Fibroblast of skin of left quadriceps (primary cell): Measurements from ENCODE around the gene NDUFB3.
"Not testable (repeated sequence)": the region's sequence is repeated elsewhere in the genome, so short reads cannot be mapped to it uniquely, and the experiment has no call there.

ENCODE experiments used
- DNase-seq, 2 experiments: peaks; one replicate each; pipeline ENCODE4 v3.0.0-alpha.2; 2013; ENCODE audit warnings: low read depth in 2 of 2

NDUFB3 gene

DNA sequence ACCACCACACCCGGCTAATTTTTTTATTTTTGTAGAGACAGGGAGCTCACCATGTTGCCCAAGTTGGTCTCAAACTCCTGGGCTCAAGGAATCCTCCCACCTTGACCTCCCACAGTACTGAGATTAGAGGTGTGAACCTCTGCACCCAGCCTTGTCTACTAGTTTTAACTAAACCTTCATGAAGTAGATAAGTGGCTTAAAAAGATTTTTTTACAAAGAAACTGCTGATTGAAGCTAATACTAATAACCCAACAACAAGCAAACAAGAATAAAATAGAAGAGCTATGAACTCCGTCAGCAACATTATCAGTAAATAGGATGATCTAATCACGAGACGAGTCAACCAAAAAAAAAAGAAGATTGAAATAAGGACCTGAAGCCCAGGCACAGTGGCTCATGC lies 18.8 kb downstream of the NDUFB3 start:
- DNase-seq, result no peak

- DNase-seq, result no peak
These were observed 21.8 kb downstream of the NDUFB3 start for GRCh38 chr2:201093573-201093972.

DNA sequence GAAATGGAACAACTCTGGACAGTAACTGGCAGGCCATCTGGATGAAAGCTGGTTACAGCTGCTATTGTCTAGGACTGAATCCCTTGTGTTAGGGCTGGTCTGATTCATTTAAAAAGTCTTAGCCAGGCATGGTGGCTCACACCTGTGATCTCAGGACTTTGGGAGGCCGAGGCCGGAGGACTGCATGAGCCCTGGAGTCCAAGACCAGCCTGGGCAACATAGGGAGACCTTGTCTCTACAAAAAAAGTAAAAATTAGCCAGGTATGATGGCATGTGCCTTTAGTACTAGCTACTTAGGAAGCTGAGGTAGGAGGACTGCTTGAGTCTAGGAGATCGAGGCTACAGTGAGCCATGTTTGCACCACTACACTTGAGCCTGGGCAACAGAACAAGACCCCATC lies 28.7 kb downstream of the NDUFB3 start:
- no peak for DNase-seq

DNA sequence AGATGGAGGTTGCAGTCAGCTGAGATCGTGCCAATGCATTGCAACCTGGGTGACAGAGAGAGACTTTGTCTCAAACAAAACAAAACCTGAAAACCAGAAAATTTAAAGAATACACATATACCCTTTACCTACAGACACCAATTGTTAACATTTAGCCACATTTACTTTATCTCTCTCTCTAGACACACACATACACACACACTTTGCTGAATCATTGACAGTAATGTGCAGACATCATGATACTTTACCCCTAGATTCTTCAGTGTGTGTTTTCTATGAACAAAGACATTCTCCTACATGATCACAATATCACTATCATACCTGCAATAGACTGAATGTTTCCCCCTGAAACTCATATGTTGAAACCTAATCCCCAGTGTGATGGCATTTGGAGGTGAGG lies 34.0 kb downstream of the NDUFB3 start:
- DNase-seq, result no peak

DNA sequence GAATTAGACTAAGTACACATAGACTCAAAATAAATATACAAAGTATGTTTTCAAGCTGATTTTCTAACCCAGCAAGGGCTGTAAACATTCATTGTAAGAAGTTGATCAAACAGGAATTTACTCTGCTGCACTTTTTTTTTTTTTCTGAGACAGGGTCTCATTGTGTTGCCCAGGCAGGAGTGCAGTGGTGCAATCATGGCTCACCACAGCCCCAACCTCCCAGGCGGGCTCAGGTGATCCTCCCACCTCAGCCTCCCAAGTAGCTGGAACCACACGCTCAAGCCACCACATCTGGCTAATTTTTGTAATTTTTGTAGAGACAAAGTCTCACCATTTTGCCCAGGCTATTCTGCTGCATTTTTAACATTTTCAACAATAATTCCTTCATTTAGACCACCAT lies 35.8 kb downstream of the NDUFB3 start:
- no peak for DNase-seq

GRCh38 chr2:201108341-201108740 lies 36.5 kb downstream of the NDUFB3 start:
- DNase-seq, result no peak

DNA sequence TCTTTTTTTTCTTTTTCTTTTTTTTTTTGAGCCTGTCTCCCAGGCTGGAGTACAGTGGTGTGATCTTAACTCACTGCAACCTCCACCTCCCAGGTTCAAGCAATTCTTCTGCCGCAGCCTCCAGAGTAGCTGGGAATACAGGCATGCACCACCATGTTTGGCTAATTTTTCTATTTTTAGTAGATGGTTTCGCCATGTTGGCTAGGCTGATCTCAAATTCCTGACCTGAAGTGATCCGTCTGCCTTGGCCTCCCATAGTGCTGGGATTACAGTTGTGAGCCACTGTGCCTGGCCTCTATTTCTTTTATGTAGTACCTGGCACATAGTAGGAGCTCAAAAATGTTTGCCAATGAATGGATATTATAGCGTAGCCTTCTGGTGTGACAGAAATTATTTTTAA lies 37.4 kb downstream of the NDUFB3 start:
- DNase-seq, result no peak

GRCh38 chr2:201110615-201111014 lies 38.8 kb downstream of the NDUFB3 start:
- DNase-seq, result no peak

- no peak for DNase-seq
These were observed 39.3 kb downstream of the NDUFB3 start for GRCh38 chr2:201111096-201111495.

GRCh38 chr2:201114350-201114749 lies 42.5 kb downstream of the NDUFB3 start:
- DNase-seq, result no peak

GRCh38 chr2:201114846-201115245 lies 43.0 kb downstream of the NDUFB3 start:
- DNase-seq, result no peak

DNA sequence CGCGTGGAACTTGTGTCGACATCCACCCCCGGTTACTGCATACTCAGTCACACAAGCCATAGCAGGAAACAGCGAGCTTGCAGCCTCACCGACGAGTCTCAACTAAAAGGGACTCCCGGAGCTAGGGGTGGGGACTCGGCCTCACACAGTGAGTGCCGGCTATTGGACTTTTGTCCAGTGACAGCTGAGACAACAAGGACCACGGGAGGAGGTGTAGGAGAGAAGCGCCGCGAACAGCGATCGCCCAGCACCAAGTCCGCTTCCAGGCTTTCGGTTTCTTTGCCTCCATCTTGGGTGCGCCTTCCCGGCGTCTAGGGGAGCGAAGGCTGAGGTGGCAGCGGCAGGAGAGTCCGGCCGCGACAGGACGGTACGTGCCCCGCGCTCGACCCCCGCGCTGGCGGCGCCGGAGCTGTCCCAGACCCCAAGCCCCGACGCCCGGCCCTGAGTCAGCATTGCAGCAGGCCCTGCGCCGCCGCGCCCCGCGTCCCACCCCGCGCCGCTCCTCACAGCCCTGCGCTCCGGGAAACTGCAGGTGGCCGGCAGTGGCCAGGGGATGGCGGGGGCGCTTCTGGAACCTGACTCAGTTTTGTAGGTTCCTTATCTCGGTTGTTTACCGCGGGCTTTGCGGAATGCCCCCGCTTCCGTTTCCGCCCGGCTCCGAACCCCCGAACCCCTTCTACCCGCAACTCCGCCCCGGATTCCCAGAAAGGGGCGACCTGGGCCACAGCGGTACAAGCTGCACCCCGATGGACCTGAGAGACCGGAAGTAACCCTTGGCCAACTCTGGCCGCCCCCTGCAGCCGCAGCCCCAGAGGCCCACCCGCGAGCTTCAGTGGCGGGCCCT lies 44.5 kb downstream of the NDUFB3 start, which contains the start of gene CFLAR:
Gene CFLAR (plus strand): TSS at position 50 of the 844 bp plus-strand sequence. CDS start 13,702 bp downstream, outside the sequence.
- DNase-seq, result no peak

- peak; percentile 66 to 72 for DNase-seq
These were observed 45.3 kb downstream of the NDUFB3 start for GRCh38 chr2:201116959-201117734.

DNA sequence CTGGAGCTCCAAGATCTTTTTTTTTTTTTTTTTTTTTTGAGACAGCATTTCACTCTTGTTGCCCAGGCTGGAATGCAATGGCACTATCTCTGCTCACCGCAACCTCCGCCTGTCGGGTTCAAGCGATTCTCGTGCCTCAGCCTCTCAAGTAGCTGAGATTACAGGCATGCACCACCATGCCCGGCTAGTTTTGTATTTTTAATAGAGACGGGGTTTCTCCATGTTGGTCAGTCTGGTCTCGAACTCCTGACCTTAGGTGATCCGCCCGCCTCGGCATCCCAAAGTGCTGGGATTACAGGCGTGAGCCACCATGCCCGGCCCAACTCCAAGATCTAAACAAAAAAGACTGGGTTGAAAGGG lies 45.9 kb downstream of the NDUFB3 start:
- not testable (repeated sequence) for DNase-seq

DNA sequence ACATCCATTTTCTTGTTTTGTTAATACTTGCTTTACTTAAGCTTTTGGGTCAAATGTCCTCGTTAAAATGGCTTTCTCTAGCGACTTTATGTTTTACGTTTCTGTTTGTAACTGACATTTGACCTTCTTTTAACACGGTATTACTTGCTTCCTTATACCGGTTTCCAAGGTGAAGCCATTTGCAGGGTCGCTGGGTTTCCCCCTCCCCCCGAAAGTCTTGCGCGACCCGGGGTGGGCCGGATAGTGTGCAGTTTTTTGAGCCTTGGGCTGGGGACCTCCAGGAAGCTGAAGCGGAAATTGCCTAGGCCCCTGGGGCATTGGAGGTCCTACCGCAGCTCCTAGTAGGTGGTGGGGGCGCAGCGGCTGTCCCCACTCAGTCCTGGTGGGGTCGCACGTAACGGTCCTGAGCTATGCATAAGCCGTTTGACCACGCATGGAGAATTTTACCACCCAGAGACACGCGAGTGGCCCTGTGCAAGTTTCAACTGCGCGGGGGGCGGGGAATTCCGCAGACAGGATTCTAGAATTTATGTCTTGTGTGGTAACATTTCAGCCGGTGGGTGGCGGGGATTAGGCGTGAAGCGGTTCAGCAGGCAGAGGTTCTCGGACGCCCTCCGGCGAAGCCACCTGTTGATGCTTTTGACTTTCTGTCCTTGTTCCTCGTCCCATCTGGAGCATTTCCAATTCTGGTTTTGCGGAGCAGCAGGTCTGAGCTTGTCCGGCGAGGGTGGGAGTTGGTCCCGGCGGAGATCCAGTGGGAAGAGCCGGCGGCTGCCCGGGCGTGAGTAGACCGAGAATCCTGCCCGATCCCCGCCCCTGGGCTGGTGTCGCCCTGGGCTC lies 46.5 kb downstream of the NDUFB3 start:
- no peak for DNase-seq

DNA sequence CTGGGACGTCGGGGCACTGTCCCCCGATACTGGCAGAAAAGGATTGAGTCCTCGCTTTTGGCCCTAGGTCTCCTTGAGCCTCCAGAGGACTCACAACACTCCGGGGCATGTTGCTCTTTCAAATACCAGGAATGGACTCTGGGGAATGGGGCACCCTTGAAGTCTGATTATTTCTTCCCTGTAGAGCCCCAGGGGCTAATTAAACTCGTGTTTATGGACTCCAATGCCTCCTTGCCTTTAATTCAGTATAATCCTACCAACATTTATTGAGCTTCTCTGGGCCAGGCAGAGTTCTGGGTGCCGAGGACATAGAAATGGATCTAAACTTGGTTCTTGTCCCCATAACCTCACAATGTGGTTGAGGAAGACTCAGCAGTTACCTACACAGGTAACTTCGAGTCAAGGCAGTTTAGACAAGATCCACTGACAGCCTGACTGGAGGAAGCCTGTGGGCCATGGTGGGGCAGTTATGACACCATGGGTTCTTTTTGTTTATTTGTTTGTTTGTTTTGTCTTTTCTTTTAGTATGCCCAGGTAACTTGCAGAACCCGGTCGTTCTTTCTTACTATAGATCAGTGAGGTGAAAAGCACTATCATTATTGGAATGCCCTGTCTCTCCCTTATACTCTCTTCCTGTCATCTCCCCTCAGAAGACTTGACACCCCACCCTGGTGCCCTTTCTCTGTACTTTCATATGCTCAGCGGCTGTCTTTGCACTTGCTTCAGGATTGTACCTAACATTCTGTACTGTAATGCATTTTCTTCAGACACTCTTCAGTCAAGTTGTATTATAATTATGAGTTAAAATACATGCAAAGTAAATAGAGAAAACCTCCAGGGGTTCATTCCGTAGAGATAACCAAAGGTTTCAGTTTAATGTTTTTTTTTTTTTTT lies 47.4 kb downstream of the NDUFB3 start:
- no peak for DNase-seq

GRCh38 chr2:201122276-201122675 lies 50.5 kb downstream of the NDUFB3 start:
- no peak for DNase-seq

- DNase-seq, result no peak
These were observed 54.7 kb downstream of the NDUFB3 start for GRCh38 chr2:201126308-201127151.

DNA sequence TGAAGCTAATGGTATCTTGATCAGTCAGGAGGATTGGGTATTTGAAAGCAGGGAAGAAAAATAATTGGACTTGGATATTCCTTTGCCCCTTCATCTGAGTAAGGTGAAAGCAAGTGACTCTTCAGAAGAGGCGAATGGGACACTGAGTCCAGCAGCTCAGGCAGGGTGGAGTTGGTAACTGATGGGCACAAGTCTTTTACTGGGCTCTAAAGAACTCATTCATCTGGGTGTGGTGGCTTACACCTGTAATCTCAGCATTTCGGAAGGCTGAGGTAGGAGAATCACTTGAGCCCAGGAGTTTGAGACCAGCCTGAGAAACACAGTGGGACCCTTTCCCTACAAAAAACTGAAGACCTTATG lies 55.3 kb downstream of the NDUFB3 start:
- no peak for DNase-seq

DNA sequence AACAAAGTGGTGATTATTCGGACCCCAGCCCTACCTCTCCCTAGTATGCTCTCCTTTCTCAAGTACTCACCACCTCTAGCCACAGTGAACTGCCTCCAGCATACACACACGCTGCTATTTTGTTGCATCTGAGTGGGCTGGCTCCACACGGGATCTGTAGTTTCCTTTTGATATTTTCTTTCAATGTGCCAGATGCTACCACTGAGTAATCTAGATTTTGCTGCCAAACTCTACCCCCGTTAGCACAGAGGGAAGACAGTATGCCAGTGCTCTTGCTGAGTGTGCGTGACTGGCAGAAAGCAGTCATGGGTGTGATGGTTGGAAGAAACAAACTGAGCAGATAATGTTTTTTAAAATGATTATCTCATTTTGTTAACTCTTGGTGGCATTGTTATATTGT lies 55.8 kb downstream of the NDUFB3 start:
- DNase-seq, result no peak
